Mucosa of descending colon (tissue), 3 donors: ENCODE results near the gene RBM19. TPM values are rescaled to one million over a fixed set of nuclear protein-coding genes. Genes with fewer than 3 reads are reported as not detected.

ENCODE experiments used
- ATAC-seq: fragments of 200-7000 bp; cut with Tn5 transposase; one replicate; pipeline ENCODE4 v1.9.1; 2020; ENCODE audit warnings: mild to moderate bottlenecking, moderate library complexity
- DNase-seq, 3 donors: peaks; one replicate each; pipeline ENCODE4 v3.0.0-alpha.2; 2020
- H3K36me3 ChIP-seq: fragments of 200-600 bp; one replicate; pipeline ENCODE4 v1.8.0; 2021; ENCODE audit warnings: low read depth, mild to moderate bottlenecking
- H3K4me1 ChIP-seq: fragments of 200-600 bp; one replicate; pipeline ENCODE4 v1.8.0; 2021; ENCODE audit warnings: low read depth, mild to moderate bottlenecking
- H3K4me3 ChIP-seq: fragments of 200-600 bp; one replicate; pipeline ENCODE4 v1.8.0; 2021; ENCODE audit warnings: mild to moderate bottlenecking
- H3K9me3 ChIP-seq: fragments of 200-600 bp; one replicate; pipeline ENCODE4 v1.8.0; 2021; ENCODE audit warnings: mild to moderate bottlenecking
- CTCF ChIP-seq: fragments of 200-600 bp; IDR thresholded peaks from one replicate; pipeline ENCODE4 v1.8.0; 2022; ENCODE audit warnings: antibody characterized with exemption, mild to moderate bottlenecking
- intact Hi-C, 2 donors: fragments of 100-400 bp; cut with DNase I in 1 of 2; cut with micrococcal nuclease in 1 of 2; formaldehyde crosslinking; loops; one replicate each; pipeline versions ENCODE4 v1.11.0 to v1.11.1; 2022; cut with DNase I, micrococcal nuclease
- total RNA-seq, 3 donors: library from RNA; stranded (reverse); fragmentation: NEBNext Ultra II Directional in 2 of 3; extraction: Animal tissue kit (Norgen Biotek cat#: 25700) in 2 of 3; gene quantifications; one replicate each; pipeline versions ENCODE4 v1.2.1 to v1.2.4, GENCODE V29; 2021 to 2023
- donor health status: DM: no; HTN: no; CAD: no; lungs with moderate emphysema.
- donor health status: DM: no; HTN: no; CAD: no.
- donor health status: DM: no; HTN: yes; CAD: no.

The RBM19 gene
- total RNA-seq, 3 donors from 2014 or later = 22.5 to 38.4 (median 32.9) TPM

GRCh38 chr12:113934946-113935345 lies 31.2 kb downstream of the RBM19 start:
- no peaks in the 10 kb centered on the region for H3K36me3 ChIP-seq
- no peak for DNase-seq
- H3K4me3 ChIP-seq = no peak overlapping the region
- H3K9me3 ChIP-seq = no peaks in the 10 kb centered on the region
- no peaks in the 10 kb centered on the region for H3K4me1 ChIP-seq
- no peak for TF ChIP-seq CTCF
- no peak for ATAC-seq
- intact Hi-C loops = no loop called here

GRCh38 chr12:113934060-113934814 lies 31.9 kb downstream of the RBM19 start:
- ATAC-seq (no peak), DNase-seq (no peak)
- TF ChIP-seq CTCF = no peak
- H3K4me3 ChIP-seq = no peak overlapping the region
- no peaks in the 10 kb centered on the region for H3K4me1 ChIP-seq
- no peaks in the 10 kb centered on the region for H3K36me3 ChIP-seq
- no peaks in the 10 kb centered on the region for H3K9me3 ChIP-seq
- intact Hi-C loops = no loop called here

- no peak for TF ChIP-seq CTCF
- Histone ChIP-seq H3K36me3 (no peaks in the 10 kb centered on the region), H3K4me3 (no peak overlapping the region), H3K4me1 (no peaks in the 10 kb centered on the region), H3K9me3 (no peaks in the 10 kb centered on the region)
- intact Hi-C loops = no loop called here
- DNase-seq = no peak
- no peak for ATAC-seq
Observed at GRCh38 chr12:113933201-113933786, 32.8 kb downstream of the RBM19 start.

GRCh38 chr12:113932381-113933196 lies 33.5 kb downstream of the RBM19 start:
- Histone ChIP-seq H3K4me1 (no peaks in the 10 kb centered on the region), H3K36me3 (no peaks in the 10 kb centered on the region), H3K4me3 (no peak overlapping the region), H3K9me3 (no peaks in the 10 kb centered on the region)
- TF ChIP-seq CTCF = no peak
- no peak for ATAC-seq
- DNase-seq = no peak
- intact Hi-C loops = no loop called here

- TF ChIP-seq CTCF = no peak
- Histone ChIP-seq H3K4me1 (no peaks in the 10 kb centered on the region), H3K36me3 (no peaks in the 10 kb centered on the region), H3K4me3 (no peak overlapping the region), H3K9me3 (no peaks in the 10 kb centered on the region)
- DNase-seq = no peak
- ATAC-seq = no peak
- intact Hi-C loops = no loop called here
Observed at GRCh38 chr12:113931517-113931916, 34.6 kb downstream of the RBM19 start.
